Left lung (tissue), 10 donors: ENCODE measurements around the gene PAK4. TPM values are rescaled to one million over a fixed set of nuclear protein-coding genes. Genes with fewer than 3 reads are reported as not detected.
"Not testable (repeated sequence)": the region's sequence is repeated elsewhere in the genome, so short reads cannot be mapped to it uniquely, and the experiment has no call there.

Experiments
- ATAC-seq: fragments of 200-7000 bp; cut with Tn5 transposase; one replicate; pipeline ENCODE4 v1.9.1; 2020; ENCODE audit warnings: moderate library complexity
- DNase-seq, 4 donors: peaks; one replicate each; pipeline ENCODE4 v3.0.0-alpha.2; 2013 to 2020
- H3K27ac ChIP-seq, 2 donors: fragments of 200-600 bp; sonication (generic) in 1 of 2; one replicate each; pipeline versions ENCODE4 v1.5.0 to v1.8.0; 2020 to 2021
- H3K27me3 ChIP-seq, 2 donors: fragments of 200-600 bp; sonication (generic) in 1 of 2; one replicate each; pipeline versions ENCODE4 v1.5.0 to v1.8.0; 2020 to 2021
- H3K36me3 ChIP-seq, 2 donors: fragments of 200-600 bp; sonication (generic) in 1 of 2; one replicate each; pipeline versions ENCODE4 v1.5.0 to v1.8.0; 2020 to 2021
- H3K4me1 ChIP-seq, 2 donors: fragments of 200-600 bp; one replicate each; pipeline ENCODE4 v1.8.0; 2021
- H3K4me3 ChIP-seq, 2 donors: fragments of 200-600 bp; sonication (generic) in 1 of 2; one replicate each; pipeline versions ENCODE4 v1.5.0 to v1.8.0; 2020 to 2021; ENCODE audit warnings: mild to moderate bottlenecking in 1 of 2
- H3K9me3 ChIP-seq, 2 donors: fragments of 200-600 bp; sonication (generic) in 1 of 2; one replicate each; pipeline versions ENCODE4 v1.5.0 to v1.8.0; 2020 to 2021
- intact Hi-C, 2 donors: fragments of 100-400 bp; cut with DNase I; formaldehyde crosslinking; loops; one replicate each; pipeline versions ENCODE4 v1.11.2 to v1.14.2; 2022
- polyA plus RNA-seq, 6 donors: library from polyadenylated mRNA; unstranded; fragments of 120-200 nt; gene quantifications; one replicate each; pipeline ENCODE4 v1.2.1, GENCODE V29; 2013; ENCODE audit not compliant: insufficient read length in 6 of 6
- total RNA-seq, 2 donors: library from RNA; stranded (reverse); fragmentation: NEBNext Ultra II Directional; extraction: Animal tissue kit (Norgen Biotek cat#: 25700); gene quantifications; one replicate each; pipeline ENCODE4 v1.2.1, GENCODE V29; 2021
- TF ChIP-seq, protein P1 (sequence below), 2 donors: fragments of 200-600 bp; sonication (generic) in 1 of 2; IDR thresholded peaks; one replicate each; pipeline versions ENCODE4 v1.5.0 to v1.8.0; 2021; ENCODE audit warnings: antibody characterized with exemption in 2 of 2
- donor health status: DM: no; HTN: yes; CAD: no.
- donor health status: DM: no; HTN: no; CAD: no.

PAK4 gene
- total and polyA plus RNA-seq, 8 donors: 40.9 to 62.3 (median 50.0) TPM

DNA sequence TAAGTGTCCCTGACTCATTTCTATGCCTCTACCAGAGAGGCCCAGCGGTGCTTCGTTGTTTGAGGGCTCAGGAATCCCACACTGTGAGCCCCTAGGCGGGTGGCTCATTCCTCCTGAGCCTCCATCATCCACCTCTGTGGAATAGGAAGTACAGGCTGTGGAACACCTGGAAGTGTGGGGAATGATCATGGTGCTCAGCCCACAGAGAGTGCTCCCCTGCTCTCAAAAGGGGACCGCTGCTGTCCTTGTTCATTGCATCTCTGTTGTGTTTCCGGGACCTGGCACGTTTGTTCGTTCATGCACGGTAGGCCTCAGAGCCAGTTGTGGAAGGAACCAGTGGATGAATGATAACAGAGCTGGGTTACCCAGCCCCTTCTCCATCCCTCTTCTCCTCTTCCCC, 40.2 kb upstream of the PAK4 start:
- ATAC-seq: no peak
- Histone ChIP-seq H3K9me3 (no peaks in the 10 kb centered on the region), H3K27ac (no peak overlapping the region), H3K4me1 (peaks cover 7 to 13% of the 10 kb centered on the region in 2 donors), H3K27me3 (peaks cover 44 to 78% of the 10 kb centered on the region in 2 donors), H3K4me3 (no peak overlapping the region), H3K36me3 (no peaks in the 10 kb centered on the region)
- intact Hi-C loops: no loop called here
- TF ChIP-seq, protein P1, sequence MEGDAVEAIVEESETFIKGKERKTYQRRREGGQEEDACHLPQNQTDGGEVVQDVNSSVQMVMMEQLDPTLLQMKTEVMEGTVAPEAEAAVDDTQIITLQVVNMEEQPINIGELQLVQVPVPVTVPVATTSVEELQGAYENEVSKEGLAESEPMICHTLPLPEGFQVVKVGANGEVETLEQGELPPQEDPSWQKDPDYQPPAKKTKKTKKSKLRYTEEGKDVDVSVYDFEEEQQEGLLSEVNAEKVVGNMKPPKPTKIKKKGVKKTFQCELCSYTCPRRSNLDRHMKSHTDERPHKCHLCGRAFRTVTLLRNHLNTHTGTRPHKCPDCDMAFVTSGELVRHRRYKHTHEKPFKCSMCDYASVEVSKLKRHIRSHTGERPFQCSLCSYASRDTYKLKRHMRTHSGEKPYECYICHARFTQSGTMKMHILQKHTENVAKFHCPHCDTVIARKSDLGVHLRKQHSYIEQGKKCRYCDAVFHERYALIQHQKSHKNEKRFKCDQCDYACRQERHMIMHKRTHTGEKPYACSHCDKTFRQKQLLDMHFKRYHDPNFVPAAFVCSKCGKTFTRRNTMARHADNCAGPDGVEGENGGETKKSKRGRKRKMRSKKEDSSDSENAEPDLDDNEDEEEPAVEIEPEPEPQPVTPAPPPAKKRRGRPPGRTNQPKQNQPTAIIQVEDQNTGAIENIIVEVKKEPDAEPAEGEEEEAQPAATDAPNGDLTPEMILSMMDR (IDR thresholded peaks at IDR 0.05): no peak
- DNase-seq: no peak

DNA sequence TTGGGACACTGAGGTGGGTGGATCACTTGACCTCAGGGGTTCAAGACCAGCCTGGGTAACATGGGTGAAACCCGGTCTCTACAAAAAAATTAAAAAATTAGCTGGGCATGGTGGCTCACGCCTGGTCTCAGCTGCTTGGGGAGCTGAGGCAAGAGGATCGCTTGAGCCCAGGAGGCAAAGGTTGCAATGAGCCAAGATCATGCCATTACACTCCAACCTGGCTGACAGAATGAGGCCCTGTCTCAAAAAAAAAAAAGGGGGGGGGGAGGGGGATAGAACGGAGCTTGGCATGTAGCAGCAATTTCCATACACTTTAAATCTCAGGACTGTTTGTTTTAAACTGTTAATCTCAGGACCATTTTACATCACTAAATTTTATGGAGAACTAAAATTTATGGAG, 39.2 kb upstream of the PAK4 start:
- ATAC-seq: no peak
- Histone ChIP-seq H3K4me1 (peaks cover 7 to 13% of the 10 kb centered on the region in 2 donors), H3K27me3 (peaks cover 42 to 77% of the 10 kb centered on the region in 2 donors), H3K9me3 (no peaks in the 10 kb centered on the region), H3K27ac (no peak overlapping the region), H3K36me3 (no peaks in the 10 kb centered on the region), H3K4me3 (no peak overlapping the region)
- TF ChIP-seq, protein P1 (IDR thresholded peaks at IDR 0.05): no peak
- intact Hi-C loops: no loop called here
- no peak for DNase-seq

DNA sequence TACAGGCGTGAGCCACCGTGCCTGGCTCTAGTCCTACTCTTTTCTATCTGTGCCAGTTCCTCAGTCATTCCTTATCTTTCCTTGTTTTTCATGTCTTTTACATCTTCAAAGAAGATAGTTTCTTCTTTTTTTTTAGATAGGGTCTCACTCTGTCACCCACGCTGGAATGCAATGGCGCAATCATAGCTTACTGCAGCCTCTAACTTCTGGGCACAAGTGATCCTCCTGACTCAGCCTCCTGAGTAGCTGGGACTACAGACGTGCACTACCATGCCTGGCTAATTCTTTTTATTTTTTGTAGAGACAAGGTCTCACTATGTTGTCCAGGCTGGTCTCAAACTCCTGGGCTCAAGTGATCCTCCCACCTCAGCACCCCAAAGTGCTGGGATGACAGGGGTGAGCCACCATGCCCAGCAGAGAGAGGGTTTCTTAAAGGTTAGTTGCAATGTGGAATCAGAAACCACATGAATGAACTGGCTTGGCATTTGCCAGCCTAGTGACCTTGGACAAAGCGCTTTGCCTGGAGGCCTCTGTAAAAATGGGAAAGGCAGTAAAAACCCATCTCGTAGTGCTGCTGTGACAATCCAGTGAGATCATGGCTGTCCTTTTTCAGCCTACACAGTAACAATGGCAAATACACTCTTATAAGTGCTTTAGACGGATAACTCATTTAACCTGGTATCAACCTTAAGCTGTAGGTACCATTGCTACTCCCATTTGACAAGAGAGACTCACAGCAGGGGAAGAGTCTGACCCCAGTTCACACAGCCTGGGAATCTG, 37.5 kb upstream of the PAK4 start:
- H3K9me3 ChIP-seq: no peaks in the 10 kb centered on the region
- no peak overlapping the region for H3K27ac ChIP-seq
- intact Hi-C loops: no loop called here
- H3K36me3 ChIP-seq: no peaks in the 10 kb centered on the region
- H3K27me3 ChIP-seq: peaks cover 25 to 69% of the 10 kb centered on the region in 2 donors
- ATAC-seq (no peak), DNase-seq (no peak)
- TF ChIP-seq, protein P1 (IDR thresholded peaks at IDR 0.05): no peak
- H3K4me1 ChIP-seq: peaks cover 7 to 12% of the 10 kb centered on the region in 2 donors
- H3K4me3 ChIP-seq: no peak overlapping the region

DNA sequence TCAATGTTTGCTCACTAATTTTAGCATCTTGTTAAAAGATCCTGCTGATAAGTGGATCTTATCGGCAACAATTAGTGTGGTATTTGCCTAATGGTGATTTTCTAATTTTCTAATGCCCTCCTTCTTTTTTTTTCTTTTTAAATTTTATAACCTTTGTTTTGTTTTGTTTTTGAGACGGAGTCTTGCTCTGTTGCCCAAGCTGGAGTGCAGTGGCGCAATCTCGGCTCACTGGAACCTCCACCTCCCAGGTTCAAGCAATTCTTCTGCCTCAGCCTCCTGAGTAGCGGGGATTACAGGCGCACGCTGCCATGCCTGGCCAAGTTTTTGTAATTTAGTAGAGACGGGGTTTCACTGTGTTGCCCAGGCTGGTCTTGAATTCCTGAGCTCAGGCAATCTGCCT, 35.6 kb upstream of the PAK4 start:
- intact Hi-C loops, H3K9me3 ChIP-seq, H3K4me3 ChIP-seq, H3K36me3 ChIP-seq, ATAC-seq, H3K4me1 ChIP-seq, H3K27ac ChIP-seq, DNase-seq: not testable (repeated sequence)
- peaks cover 7 to 55% of the 10 kb centered on the region in 2 donors for H3K27me3 ChIP-seq

DNA sequence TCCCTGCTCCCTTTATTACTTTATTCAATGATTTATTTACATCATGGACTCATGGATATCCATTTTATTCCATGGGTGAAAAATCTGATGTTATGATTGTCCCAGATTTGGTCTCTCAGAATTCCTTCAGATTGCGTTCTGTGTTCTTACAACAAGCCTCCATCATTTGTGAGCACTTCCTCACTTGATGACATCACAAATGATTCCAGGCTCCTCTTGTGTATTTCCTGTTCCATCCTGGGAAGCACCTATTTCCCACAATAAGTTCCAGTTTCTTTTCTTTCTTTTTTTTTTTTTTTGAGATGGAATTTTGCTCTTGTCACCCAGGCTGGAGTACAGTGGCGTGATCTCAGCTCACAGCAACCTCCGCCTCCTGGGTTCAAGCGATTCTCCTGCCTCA, 34.7 kb upstream of the PAK4 start:
- ATAC-seq (no peak), DNase-seq (no peak)
- intact Hi-C loops: no loop called here
- H3K4me1 ChIP-seq: no peaks in the 10 kb centered on the region
- TF ChIP-seq, protein P1 (IDR thresholded peaks at IDR 0.05): no peak
- H3K4me3 ChIP-seq: no peak overlapping the region
- H3K36me3 ChIP-seq: no peaks in the 10 kb centered on the region
- peaks cover 3 to 55% of the 10 kb centered on the region in 2 donors for H3K27me3 ChIP-seq
- H3K9me3 ChIP-seq: no peaks in the 10 kb centered on the region
- no peak overlapping the region for H3K27ac ChIP-seq

DNA sequence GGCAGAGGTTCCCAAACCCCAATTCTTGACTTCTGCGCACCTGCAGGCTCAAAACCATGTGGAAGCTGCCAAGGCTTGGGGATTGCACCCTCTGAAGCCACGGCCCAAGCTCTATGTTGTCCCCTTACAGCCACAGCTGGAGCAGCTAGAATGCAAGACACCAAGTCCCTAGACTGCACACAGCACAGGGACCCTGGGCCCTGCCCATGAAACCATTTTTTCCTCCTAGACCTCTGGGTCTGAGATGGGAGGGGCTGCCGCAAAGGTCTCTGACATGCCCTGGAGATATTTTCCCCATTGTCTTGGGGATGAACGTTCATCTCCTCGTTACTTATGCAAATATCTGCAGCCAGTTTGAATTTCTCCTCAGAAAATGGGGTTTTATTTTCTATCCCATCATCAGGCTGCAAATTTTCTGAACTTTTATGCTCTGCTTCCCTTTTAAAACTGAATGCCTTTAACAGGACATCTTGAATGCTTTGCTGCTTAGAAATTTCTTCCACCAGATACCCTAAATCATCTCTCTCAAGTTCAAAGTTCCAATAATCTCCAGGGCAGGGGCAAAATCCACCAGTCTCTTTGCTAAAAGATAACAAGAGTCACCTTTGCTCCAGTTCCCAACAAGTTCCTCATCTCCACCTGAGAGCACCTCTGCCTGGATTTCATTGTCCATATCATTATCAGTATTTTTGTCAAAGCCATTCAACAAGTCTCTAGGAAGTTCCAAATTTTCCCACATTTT, 29.6 kb upstream of the PAK4 start:
- intact Hi-C loops, H3K4me3 ChIP-seq, H3K4me1 ChIP-seq, ATAC-seq, H3K27ac ChIP-seq, H3K9me3 ChIP-seq, DNase-seq, H3K36me3 ChIP-seq: not testable (repeated sequence)
- peaks cover 11 to 61% of the 10 kb centered on the region in 2 donors for H3K27me3 ChIP-seq
